Liver (tissue), 3 donors: ENCODE measurements around the gene ZYG11B.
"Not testable (repeated sequence)": the region's sequence is repeated elsewhere in the genome, so short reads cannot be mapped to it uniquely, and the experiment has no call there.

Experiments
- SP1 ChIP-seq: IDR thresholded peaks from 2 replicates; pipeline ENCODE4 v1.6.1; 2018; ENCODE audit warnings: antibody characterized with exemption, mild to moderate bottlenecking
- TAF1 ChIP-seq: conservative IDR thresholded peaks from 2 replicates; pipeline ENCODE4 v1.6.1; 2016; ENCODE audit warnings: antibody characterized with exemption, mild to moderate bottlenecking
- YY1 ChIP-seq: IDR thresholded peaks from 2 replicates; pipeline ENCODE4 v1.6.1; 2016; ENCODE audit warnings: antibody characterized with exemption, mild to moderate bottlenecking
- TF ChIP-seq, protein P1 (sequence below): fragments of 150-350 bp; IDR thresholded peaks from 2 replicates; pipeline ENCODE4 v1.5.1; 2017; ENCODE audit warnings: improper control_type of control experiment, low read depth, low read length; ENCODE audit not compliant: missing input control
- TF ChIP-seq, protein P2 (sequence below): IDR thresholded peaks from 2 replicates; pipeline ENCODE4 v1.6.1; 2016; ENCODE audit warnings: antibody characterized with exemption
- donor health status: healthy.
- donor health status: healthy.

DNA sequence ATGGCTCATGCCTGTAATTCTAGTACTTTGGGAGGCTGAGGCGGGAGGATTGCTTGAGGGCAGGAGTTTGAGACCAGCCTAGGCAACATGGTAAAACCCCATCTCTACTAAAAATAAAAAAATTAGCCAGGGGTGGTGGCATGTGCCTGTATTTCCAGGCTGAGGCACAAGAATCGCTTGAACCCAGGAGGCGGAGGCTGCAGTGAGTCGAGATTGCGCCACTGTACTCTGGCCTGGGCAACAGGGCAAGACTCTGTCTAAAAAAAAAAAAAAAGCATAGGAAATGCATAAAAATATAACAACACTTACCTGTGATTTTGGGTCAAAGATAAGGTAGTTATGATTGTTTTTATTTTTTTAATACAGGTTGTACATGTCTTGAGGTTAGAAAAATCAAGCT lies 94.6 kb downstream of the ZYG11B start:
- not testable (repeated sequence) for TF ChIP-seq SP1, TAF1, YY1
- TF ChIP-seq, protein P1, sequence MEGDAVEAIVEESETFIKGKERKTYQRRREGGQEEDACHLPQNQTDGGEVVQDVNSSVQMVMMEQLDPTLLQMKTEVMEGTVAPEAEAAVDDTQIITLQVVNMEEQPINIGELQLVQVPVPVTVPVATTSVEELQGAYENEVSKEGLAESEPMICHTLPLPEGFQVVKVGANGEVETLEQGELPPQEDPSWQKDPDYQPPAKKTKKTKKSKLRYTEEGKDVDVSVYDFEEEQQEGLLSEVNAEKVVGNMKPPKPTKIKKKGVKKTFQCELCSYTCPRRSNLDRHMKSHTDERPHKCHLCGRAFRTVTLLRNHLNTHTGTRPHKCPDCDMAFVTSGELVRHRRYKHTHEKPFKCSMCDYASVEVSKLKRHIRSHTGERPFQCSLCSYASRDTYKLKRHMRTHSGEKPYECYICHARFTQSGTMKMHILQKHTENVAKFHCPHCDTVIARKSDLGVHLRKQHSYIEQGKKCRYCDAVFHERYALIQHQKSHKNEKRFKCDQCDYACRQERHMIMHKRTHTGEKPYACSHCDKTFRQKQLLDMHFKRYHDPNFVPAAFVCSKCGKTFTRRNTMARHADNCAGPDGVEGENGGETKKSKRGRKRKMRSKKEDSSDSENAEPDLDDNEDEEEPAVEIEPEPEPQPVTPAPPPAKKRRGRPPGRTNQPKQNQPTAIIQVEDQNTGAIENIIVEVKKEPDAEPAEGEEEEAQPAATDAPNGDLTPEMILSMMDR: not testable (repeated sequence)
- TF ChIP-seq, protein P2, sequence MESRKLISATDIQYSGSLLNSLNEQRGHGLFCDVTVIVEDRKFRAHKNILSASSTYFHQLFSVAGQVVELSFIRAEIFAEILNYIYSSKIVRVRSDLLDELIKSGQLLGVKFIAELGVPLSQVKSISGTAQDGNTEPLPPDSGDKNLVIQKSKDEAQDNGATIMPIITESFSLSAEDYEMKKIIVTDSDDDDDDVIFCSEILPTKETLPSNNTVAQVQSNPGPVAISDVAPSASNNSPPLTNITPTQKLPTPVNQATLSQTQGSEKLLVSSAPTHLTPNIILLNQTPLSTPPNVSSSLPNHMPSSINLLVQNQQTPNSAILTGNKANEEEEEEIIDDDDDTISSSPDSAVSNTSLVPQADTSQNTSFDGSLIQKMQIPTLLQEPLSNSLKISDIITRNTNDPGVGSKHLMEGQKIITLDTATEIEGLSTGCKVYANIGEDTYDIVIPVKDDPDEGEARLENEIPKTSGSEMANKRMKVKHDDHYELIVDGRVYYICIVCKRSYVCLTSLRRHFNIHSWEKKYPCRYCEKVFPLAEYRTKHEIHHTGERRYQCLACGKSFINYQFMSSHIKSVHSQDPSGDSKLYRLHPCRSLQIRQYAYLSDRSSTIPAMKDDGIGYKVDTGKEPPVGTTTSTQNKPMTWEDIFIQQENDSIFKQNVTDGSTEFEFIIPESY: not testable (repeated sequence)
